BJ (cell line): ENCODE measurements around the gene POMGNT2. TPM values are rescaled to one million over a fixed set of nuclear protein-coding genes. Genes with fewer than 3 reads are reported as not detected.

Source experiments
- CTCF ChIA-PET: fragments of 350-600 bp; formaldehyde crosslinking; extraction: SDS; loops from one replicate; lab custom pipeline; 2021; ENCODE audit warnings: antibody characterized with exemption, inconsistent platforms; lab: Yijun Ruan, JAX
- POLR2A ChIA-PET: fragments of 300-600 bp; sonication (Branson Sonifier 250); formaldehyde crosslinking; extraction: SDS; loops from one replicate; lab custom pipeline; 2021; ENCODE audit warnings: antibody characterized with exemption; lab: Charles Lee
- DNase-seq: peaks from one replicate; pipeline ENCODE4 v3.0.0-alpha.2; 2011; ENCODE audit warnings: low read depth
- H3K27me3 ChIP-seq: 2 replicates; pipeline ENCODE4 v1.6.0; 2011; ENCODE audit warnings: low read length; ENCODE audit not compliant: control insufficient read depth, insufficient read depth
- H3K36me3 ChIP-seq: 2 replicates; pipeline ENCODE4 v1.5.1; 2011; ENCODE audit warnings: low read length; ENCODE audit not compliant: control insufficient read depth, insufficient read depth
- H3K4me3 ChIP-seq: 2 replicates; pipeline ENCODE4 v1.5.1; 2011; ENCODE audit warnings: low read depth, mild to moderate bottlenecking, control low read depth, low read length
- polyA plus RNA-seq: library from polyadenylated mRNA; depleted of rRNA; stranded (reverse); fragments of >200 nt; gene quantifications from 2 replicates; pipeline ENCODE4 v1.2.3, GENCODE V29; 2011
- TF ChIP-seq, protein P1 (sequence below): IDR thresholded peaks from 2 replicates; pipeline ENCODE4 v1.5.1; 2011; ENCODE audit warnings: low read depth, mild to moderate bottlenecking, control low read depth, inconsistent platforms, low read length, moderate library complexity; ENCODE audit not compliant: insufficient read depth

POMGNT2 gene
- polyA plus RNA-seq, 1 experiment: 20.0 TPM

- POLR2A ChIA-PET: no interaction called here
- TF ChIP-seq, protein P1, sequence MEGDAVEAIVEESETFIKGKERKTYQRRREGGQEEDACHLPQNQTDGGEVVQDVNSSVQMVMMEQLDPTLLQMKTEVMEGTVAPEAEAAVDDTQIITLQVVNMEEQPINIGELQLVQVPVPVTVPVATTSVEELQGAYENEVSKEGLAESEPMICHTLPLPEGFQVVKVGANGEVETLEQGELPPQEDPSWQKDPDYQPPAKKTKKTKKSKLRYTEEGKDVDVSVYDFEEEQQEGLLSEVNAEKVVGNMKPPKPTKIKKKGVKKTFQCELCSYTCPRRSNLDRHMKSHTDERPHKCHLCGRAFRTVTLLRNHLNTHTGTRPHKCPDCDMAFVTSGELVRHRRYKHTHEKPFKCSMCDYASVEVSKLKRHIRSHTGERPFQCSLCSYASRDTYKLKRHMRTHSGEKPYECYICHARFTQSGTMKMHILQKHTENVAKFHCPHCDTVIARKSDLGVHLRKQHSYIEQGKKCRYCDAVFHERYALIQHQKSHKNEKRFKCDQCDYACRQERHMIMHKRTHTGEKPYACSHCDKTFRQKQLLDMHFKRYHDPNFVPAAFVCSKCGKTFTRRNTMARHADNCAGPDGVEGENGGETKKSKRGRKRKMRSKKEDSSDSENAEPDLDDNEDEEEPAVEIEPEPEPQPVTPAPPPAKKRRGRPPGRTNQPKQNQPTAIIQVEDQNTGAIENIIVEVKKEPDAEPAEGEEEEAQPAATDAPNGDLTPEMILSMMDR: no peak
Measured at GRCh38 chr3:43036621-43037423, 69.1 kb downstream of the POMGNT2 start.

GRCh38 chr3:43035801-43036365, 70.0 kb downstream of the POMGNT2 start:
- TF ChIP-seq, protein P1: no peak
- CTCF ChIA-PET: no interaction called here
- Histone ChIP-seq H3K36me3 (no peaks in the 10 kb centered on the region), H3K4me3 (no peak overlapping the region), H3K27me3 (no peaks in the 10 kb centered on the region)
- POLR2A ChIA-PET: no interaction called here
- no peak for DNase-seq

More at GRCh38 chr3:43036621-43037423, 69.1 kb downstream of the POMGNT2 start:
- no peak for DNase-seq
- Histone ChIP-seq H3K36me3 (no peaks in the 10 kb centered on the region), H3K4me3 (no peak overlapping the region), H3K27me3 (no peaks in the 10 kb centered on the region)
- CTCF ChIA-PET: no interaction called here

GRCh38 chr3:43034911-43035310, 71.0 kb downstream of the POMGNT2 start:
- H3K27me3 ChIP-seq: no peaks in the 10 kb centered on the region
- ChIA-PET CTCF (no interaction called here), POLR2A (no interaction called here)
- no peak for DNase-seq
- TF ChIP-seq, protein P1: no peak
- H3K36me3 ChIP-seq: no peaks in the 10 kb centered on the region
- no peak overlapping the region for H3K4me3 ChIP-seq

DNA sequence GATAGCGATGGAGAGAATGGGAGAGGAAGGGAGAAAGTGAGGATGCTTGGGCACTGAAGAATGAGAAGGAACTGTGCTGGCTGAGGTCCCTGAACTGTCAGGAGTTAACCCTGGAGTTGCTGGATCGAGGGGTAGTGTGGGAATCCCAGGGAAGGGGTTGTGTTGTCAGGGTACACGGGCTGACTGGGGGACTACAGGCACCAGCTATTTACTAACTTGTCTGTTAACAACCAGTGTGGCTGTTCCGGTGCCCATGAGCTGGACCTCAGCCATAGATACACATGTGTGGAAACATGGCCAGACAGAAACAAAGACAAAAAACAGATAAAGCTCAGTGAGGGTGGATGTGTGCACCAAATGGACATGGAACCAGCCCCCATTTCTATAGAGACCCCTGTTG, 71.7 kb downstream of the POMGNT2 start:
- POLR2A ChIA-PET: no interaction called here
- CTCF ChIA-PET: interaction anchor here (0.6 to 0.7 kb wide), 2 partner anchors 59 to 305 kb away, joined by 3 read pairs; no protein-coding TSS in a partner anchor
- H3K4me3 ChIP-seq: no peak overlapping the region

More for the DNA sequence above, 71.7 kb downstream of the POMGNT2 start:
- H3K36me3 ChIP-seq: no peaks in the 10 kb centered on the region
- DNase-seq: no peak
- no peaks in the 10 kb centered on the region for H3K27me3 ChIP-seq
- TF ChIP-seq, protein P1: no peak
